Thoracic aorta (tissue), 2 donors: ENCODE data around the gene SLC35B2. TPM values are rescaled to one million over a fixed set of nuclear protein-coding genes. Genes with fewer than 3 reads are reported as not detected.

Source experiments
- ATAC-seq: fragments of 150-250 bp; one replicate; pipeline ENCODE4 v1.8.0; 2017; ENCODE audit warnings: low read depth; ENCODE audit not compliant: insufficient number of reproducible peaks, low FRiP score
- DNase-seq: peaks from one replicate; pipeline ENCODE4 v3.0.0-alpha.2; 2020; ENCODE audit warnings: low spot score
- H3K27ac ChIP-seq, 2 donors: fragments of 200-600 bp; sonication (generic); 1 replicate in 1 of 2; 2 replicates in 1 of 2; pipeline ENCODE4 v1.5.1; 2016; ENCODE audit warnings: mild to moderate bottlenecking in 2 of 2, moderate library complexity in 2 of 2
- H3K27me3 ChIP-seq: fragments of 200-600 bp; sonication (generic); replicated peaks from 2 replicates; pipeline ENCODE4 v1.6.0; 2016; ENCODE audit warnings: mild to moderate bottlenecking; ENCODE audit not compliant: insufficient read depth
- H3K36me3 ChIP-seq: fragments of 200-600 bp; sonication (generic); one replicate; pipeline ENCODE4 v1.5.1; 2016
- H3K4me1 ChIP-seq, 2 donors: fragments of 200-600 bp; sonication (generic); 1 replicate in 1 of 2; 2 replicates in 1 of 2; pipeline versions ENCODE4 v1.5.1 to v1.6.0; 2016; ENCODE audit warnings: low read depth in 2 of 2, mild to moderate bottlenecking in 1 of 2; ENCODE audit not compliant: control insufficient read depth in 1 of 2
- H3K4me3 ChIP-seq: fragments of 200-600 bp; sonication (generic); 2 replicates; pipeline ENCODE4 v1.5.1; 2016; ENCODE audit warnings: mild to moderate bottlenecking
- H3K9me3 ChIP-seq: fragments of 200-600 bp; sonication (generic); 2 replicates; pipeline ENCODE4 v1.5.1; 2016
- total RNA-seq, 2 donors: library from RNA; depleted of rRNA; stranded (reverse); fragments of >200 nt; gene quantifications; one replicate each; pipeline versions ENCODE4 v1.1.0 to v1.2.3, GENCODE V29; 2016
- TF ChIP-seq, protein P1 (sequence below): fragments of 200-600 bp; sonication (generic); IDR thresholded peaks from one replicate; pipeline ENCODE4 v1.5.1; 2019; ENCODE audit warnings: antibody characterized with exemption

Gene SLC35B2
- total RNA-seq, 2 donors from 2014 or later = 19.9 to 33.3 TPM

GRCh38 chr6:44303842-44304241, 46.5 kb upstream of the SLC35B2 start:
- no peak overlapping the region for H3K4me3 ChIP-seq
- DNase-seq (no peak), ATAC-seq (no peak)
- no peaks in the 10 kb centered on the region for H3K9me3 ChIP-seq
- H3K27me3 ChIP-seq = no peaks in the 10 kb centered on the region
- no peaks in the 10 kb centered on the region for H3K4me1 ChIP-seq
- TF ChIP-seq, protein P1, sequence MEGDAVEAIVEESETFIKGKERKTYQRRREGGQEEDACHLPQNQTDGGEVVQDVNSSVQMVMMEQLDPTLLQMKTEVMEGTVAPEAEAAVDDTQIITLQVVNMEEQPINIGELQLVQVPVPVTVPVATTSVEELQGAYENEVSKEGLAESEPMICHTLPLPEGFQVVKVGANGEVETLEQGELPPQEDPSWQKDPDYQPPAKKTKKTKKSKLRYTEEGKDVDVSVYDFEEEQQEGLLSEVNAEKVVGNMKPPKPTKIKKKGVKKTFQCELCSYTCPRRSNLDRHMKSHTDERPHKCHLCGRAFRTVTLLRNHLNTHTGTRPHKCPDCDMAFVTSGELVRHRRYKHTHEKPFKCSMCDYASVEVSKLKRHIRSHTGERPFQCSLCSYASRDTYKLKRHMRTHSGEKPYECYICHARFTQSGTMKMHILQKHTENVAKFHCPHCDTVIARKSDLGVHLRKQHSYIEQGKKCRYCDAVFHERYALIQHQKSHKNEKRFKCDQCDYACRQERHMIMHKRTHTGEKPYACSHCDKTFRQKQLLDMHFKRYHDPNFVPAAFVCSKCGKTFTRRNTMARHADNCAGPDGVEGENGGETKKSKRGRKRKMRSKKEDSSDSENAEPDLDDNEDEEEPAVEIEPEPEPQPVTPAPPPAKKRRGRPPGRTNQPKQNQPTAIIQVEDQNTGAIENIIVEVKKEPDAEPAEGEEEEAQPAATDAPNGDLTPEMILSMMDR = no peak
- no peak overlapping the region for H3K27ac ChIP-seq
- H3K36me3 ChIP-seq = peaks cover 50% of the 10 kb centered on the region

DNA sequence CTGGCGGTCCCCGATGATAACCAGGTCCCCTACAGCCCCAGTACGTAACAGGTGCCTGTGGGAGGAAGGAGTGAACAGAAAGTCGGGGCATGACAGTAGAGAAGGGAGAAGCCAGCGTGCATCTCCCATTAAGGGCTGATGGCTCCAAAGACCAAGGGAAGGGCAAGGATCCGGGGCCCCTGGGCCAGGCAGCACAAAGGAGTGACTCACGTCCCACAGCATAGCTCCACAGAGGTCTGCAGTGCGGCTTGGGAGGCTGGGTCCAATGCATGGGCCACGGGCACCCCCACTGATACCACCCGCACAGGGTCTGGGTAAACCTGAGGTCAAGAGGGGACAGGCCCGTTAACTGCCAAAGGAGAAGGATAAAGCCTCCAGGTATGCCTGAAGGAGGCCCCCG, 45.5 kb upstream of the SLC35B2 start:
- H3K4me1 ChIP-seq = peaks cover under 1 to 3% of the 10 kb centered on the region in 2 donors
- TF ChIP-seq, protein P1 = no peak
- no peak overlapping the region for H3K27ac ChIP-seq
- DNase-seq = no peak
- H3K27me3 ChIP-seq = no peaks in the 10 kb centered on the region
- no peak overlapping the region for H3K4me3 ChIP-seq
- peaks cover 50% of the 10 kb centered on the region for H3K36me3 ChIP-seq
- H3K9me3 ChIP-seq = no peaks in the 10 kb centered on the region
- no peak for ATAC-seq

DNA sequence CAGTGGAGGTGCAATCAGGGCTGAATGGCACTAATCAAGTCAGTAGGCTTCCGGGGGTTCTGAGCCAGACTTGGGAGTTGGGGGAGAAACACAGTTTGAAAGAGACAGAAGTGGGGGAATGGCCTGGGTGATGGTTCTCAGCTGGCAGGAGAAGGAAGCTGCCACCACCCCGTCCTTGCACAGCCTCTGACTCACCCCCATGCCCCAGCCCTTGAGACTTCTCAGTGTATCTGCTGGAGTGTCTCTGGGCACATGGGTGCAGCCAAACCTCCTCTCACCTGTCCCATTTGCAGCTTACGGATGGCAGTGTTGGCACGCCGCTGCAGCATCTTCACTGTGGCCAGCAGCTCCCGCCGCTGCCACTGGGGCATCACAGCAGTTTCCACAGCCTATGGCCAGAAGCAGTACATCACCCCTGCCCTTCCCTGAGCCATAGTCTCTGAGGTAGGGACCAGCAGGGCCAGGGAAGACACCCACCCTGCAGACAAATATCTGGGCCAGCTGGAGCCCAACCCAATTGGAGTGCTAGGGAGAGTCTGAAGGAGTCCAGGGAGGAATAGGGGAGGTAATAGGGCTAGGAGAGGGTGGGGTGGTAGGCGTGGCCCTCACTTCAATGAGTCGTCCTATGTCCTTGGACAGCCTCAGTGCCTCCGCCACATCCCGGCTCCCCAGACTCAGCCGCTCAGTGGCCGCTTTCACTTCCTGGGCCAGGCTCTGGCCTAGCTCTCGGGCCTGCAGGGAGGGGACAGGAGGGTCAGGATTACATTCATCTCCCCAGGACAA, 44.6 kb upstream of the SLC35B2 start:
- H3K27me3 ChIP-seq = no peaks in the 10 kb centered on the region
- no peak overlapping the region for H3K27ac ChIP-seq
- no peaks in the 10 kb centered on the region for H3K9me3 ChIP-seq
- H3K4me1 ChIP-seq = peaks cover 10 to 12% of the 10 kb centered on the region in 2 donors
- H3K4me3 ChIP-seq = no peak overlapping the region
- TF ChIP-seq, protein P1 = no peak
- DNase-seq (no peak), ATAC-seq (no peak)
- peaks cover 50% of the 10 kb centered on the region for H3K36me3 ChIP-seq

DNA sequence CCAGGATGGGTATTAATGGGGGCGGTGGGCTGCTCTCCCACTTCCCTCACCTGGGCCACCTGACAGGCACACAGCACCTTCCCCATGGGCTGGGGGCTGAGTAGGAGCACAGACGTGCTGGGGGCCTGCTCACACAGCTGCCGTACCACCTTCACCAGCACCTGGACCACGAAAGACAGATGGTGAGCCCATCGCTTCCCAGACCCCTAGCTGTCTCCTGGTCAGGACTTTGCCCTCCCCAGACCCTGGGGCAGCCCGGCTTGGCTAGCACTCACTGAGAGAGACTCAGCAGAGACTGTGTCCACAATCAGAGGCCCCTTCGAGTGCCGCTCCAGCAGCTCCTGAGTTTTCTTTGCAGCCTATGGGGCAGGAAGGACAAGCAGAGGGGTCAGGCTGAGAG, 43.8 kb upstream of the SLC35B2 start:
- Histone ChIP-seq H3K9me3 (no peaks in the 10 kb centered on the region), H3K4me1 (peaks cover 10 to 13% of the 10 kb centered on the region in 2 donors), H3K4me3 (no peak overlapping the region), H3K27ac (no peak overlapping the region), H3K36me3 (peaks cover 47% of the 10 kb centered on the region), H3K27me3 (no peaks in the 10 kb centered on the region)
- TF ChIP-seq, protein P1 = no peak
- DNase-seq (no peak), ATAC-seq (no peak)

GRCh38 chr6:44300292-44300823, 43.0 kb upstream of the SLC35B2 start:
- Histone ChIP-seq H3K9me3 (no peaks in the 10 kb centered on the region), H3K36me3 (peaks cover 42% of the 10 kb centered on the region), H3K4me3 (no peak overlapping the region), H3K27me3 (no peaks in the 10 kb centered on the region), H3K27ac (no peak overlapping the region), H3K4me1 (peaks cover 10 to 13% of the 10 kb centered on the region in 2 donors)
- DNase-seq (no peak), ATAC-seq (no peak)
- TF ChIP-seq, protein P1 = no peak
